Activated B cell treated with CpG ODN at 0.5 μM for 24 hours (primary cell): ENCODE data around the gene TSHZ2. TPM values are rescaled to one million over a fixed set of nuclear protein-coding genes. Genes with fewer than 3 reads are reported as not detected.
"Not testable (repeated sequence)": the region's sequence is repeated elsewhere in the genome, so short reads cannot be mapped to it uniquely, and the experiment has no call there.

Experiments
- ATAC-seq: fragments of 200-7000 bp; cut with Tn5 transposase; one replicate; pipeline ENCODE4 v1.10.0; 2021; ENCODE audit warnings: low read depth, mild to moderate bottlenecking, moderate library complexity
- CTCF ChIA-PET: fragments of 350-600 bp; sonication (Branson Sonifier 250); formaldehyde crosslinking; loops from one replicate; lab custom pipeline; 2021; ENCODE audit warnings: antibody characterized with exemption; lab: Charles Lee
- POLR2A ChIA-PET: fragments of 350-600 bp; sonication (Branson Sonifier 250); formaldehyde crosslinking; loops from one replicate; lab custom pipeline; 2021; ENCODE audit warnings: antibody characterized with exemption; lab: Charles Lee
- DNase-seq: peaks from one replicate; pipeline ENCODE4 v3.0.0; 2022
- H3K27ac Mint-ChIP-seq: one replicate; pipeline ENCODE4 v1.8.0; 2020; ENCODE audit warnings: mixed read lengths
- H3K27me3 Mint-ChIP-seq: one replicate; pipeline ENCODE4 v1.8.0; 2021; ENCODE audit warnings: mixed read lengths
- H3K36me3 Mint-ChIP-seq: one replicate; pipeline ENCODE4 v1.8.0; 2021; ENCODE audit warnings: low read depth, mixed read lengths
- H3K4me1 Mint-ChIP-seq: one replicate; pipeline ENCODE4 v1.8.0; 2021; ENCODE audit warnings: mixed read lengths
- H3K4me3 Mint-ChIP-seq: one replicate; pipeline ENCODE4 v1.8.0; 2020; ENCODE audit warnings: mild to moderate bottlenecking, mixed read lengths
- H3K9me3 Mint-ChIP-seq: one replicate; pipeline ENCODE4 v1.8.0; 2020; ENCODE audit warnings: mixed read lengths
- intact Hi-C: fragments of 100-400 bp; cut with micrococcal nuclease; formaldehyde crosslinking; loops from one replicate; pipeline ENCODE4 v1.15.1; 2024
- total RNA-seq: library from RNA; stranded (reverse); gene quantifications from 2 replicates; pipeline ENCODE4 v1.2.3, GENCODE V29; 2022
- TF ChIP-seq, protein P1 (sequence below): fragments of 200-600 bp; IDR thresholded peaks from one replicate; pipeline ENCODE4 v1.8.0; 2022; ENCODE audit warnings: antibody characterized with exemption, mild to moderate bottlenecking

The TSHZ2 gene
- total RNA-seq, 1 donor from 2014 or later, result 1.7 TPM

DNA sequence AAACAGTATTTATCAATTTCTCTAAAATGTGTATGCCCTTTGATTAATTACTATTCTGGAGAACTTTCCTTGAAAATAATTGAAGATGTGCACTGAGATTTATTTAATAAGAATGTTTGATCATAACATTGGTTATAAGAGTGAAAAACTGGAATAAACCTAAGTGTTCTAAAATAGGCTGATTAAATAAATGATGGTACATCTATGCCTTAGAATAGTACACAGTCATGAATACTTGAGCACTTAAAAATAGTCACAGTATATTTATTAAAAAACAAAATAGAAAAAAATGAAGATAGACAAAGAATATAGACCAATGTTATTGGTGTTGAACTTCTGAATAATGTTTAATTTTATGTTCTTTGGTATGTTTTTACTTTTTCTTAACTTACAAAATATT lies 528.5 kb downstream of the TSHZ2 start:
- intact Hi-C loops, result no loop called here
- DNase-seq (no peak), ATAC-seq (no peak)
- TF ChIP-seq, protein P1, sequence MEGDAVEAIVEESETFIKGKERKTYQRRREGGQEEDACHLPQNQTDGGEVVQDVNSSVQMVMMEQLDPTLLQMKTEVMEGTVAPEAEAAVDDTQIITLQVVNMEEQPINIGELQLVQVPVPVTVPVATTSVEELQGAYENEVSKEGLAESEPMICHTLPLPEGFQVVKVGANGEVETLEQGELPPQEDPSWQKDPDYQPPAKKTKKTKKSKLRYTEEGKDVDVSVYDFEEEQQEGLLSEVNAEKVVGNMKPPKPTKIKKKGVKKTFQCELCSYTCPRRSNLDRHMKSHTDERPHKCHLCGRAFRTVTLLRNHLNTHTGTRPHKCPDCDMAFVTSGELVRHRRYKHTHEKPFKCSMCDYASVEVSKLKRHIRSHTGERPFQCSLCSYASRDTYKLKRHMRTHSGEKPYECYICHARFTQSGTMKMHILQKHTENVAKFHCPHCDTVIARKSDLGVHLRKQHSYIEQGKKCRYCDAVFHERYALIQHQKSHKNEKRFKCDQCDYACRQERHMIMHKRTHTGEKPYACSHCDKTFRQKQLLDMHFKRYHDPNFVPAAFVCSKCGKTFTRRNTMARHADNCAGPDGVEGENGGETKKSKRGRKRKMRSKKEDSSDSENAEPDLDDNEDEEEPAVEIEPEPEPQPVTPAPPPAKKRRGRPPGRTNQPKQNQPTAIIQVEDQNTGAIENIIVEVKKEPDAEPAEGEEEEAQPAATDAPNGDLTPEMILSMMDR, result no peak
- Mint-ChIP-seq H3K36me3 (no peaks in the 10 kb centered on the region), H3K27ac (no peak overlapping the region), H3K4me1 (no peaks in the 10 kb centered on the region), H3K27me3 (peaks cover 5% of the 10 kb centered on the region), H3K4me3 (no peak overlapping the region), H3K9me3 (peaks cover 2% of the 10 kb centered on the region)
- ChIA-PET CTCF (no interaction called here), POLR2A (no interaction called here)

DNA sequence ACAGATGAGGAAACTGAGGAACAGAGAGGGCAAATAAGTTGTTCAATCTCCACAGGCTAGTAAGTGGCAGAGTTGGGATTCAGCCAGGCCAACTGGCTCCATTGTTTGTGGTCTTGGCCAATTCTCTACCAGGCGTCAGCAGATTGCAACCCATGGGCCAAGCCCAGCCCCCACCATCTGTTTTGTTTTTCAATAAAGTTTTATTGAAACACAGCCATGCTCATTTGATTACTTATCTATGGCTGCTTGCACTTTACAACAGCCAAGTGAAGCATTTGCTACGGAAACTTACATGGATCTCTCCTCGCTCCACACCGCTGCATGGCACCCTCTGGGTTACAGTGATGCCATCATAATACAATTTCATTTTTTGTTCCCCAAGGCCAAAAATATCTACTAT lies 530.7 kb downstream of the TSHZ2 start:
- Mint-ChIP-seq H3K9me3 (no peaks in the 10 kb centered on the region), H3K36me3 (no peaks in the 10 kb centered on the region), H3K4me1 (no peaks in the 10 kb centered on the region), H3K4me3 (no peak overlapping the region), H3K27me3 (peaks cover 4% of the 10 kb centered on the region), H3K27ac (no peak overlapping the region)
- ATAC-seq, result no peak
- ChIA-PET POLR2A (no interaction called here), CTCF (no interaction called here)
- intact Hi-C loops, result no loop called here
- TF ChIP-seq, protein P1, result no peak
- no peak for DNase-seq

DNA sequence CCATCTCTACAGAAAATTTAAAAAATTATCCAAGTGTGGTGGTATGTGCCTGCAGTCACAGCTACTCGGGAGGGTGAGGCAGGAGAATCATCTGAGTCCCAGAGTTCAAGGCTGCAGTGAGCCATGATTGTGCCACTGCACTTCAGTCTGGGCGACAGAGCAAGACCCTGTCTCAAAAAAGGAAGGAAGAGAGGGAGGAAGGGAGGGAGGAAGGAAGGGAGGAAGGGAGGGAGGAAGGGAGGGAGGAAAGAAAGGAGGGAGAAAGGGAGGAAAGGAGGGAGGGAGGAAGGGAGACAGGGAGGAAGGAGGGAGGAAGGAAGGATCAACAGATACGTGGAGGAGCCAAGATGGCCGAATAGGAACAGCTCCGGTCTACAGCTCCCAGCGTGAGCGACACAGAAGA lies 531.4 kb downstream of the TSHZ2 start:
- intact Hi-C loops, result no loop called here
- DNase-seq (no peak), ATAC-seq (no peak)
- TF ChIP-seq, protein P1, result no peak
- H3K27me3 Mint-ChIP-seq, result peaks cover 4% of the 10 kb centered on the region
- no peaks in the 10 kb centered on the region for H3K36me3 Mint-ChIP-seq
- no peaks in the 10 kb centered on the region for H3K9me3 Mint-ChIP-seq
- no peaks in the 10 kb centered on the region for H3K4me1 Mint-ChIP-seq
- CTCF ChIA-PET, result no interaction called here
- no peak overlapping the region for H3K27ac Mint-ChIP-seq
- POLR2A ChIA-PET, result no interaction called here
- H3K4me3 Mint-ChIP-seq, result no peak overlapping the region

- POLR2A ChIA-PET, H3K27me3 Mint-ChIP-seq, DNase-seq, H3K36me3 Mint-ChIP-seq, ATAC-seq, intact Hi-C loops, H3K4me3 Mint-ChIP-seq, H3K9me3 Mint-ChIP-seq, CTCF ChIA-PET, H3K27ac Mint-ChIP-seq, H3K4me1 Mint-ChIP-seq: not testable (repeated sequence)
Measured at GRCh38 chr20:53504106-53504505, 531.9 kb downstream of the TSHZ2 start.

DNA sequence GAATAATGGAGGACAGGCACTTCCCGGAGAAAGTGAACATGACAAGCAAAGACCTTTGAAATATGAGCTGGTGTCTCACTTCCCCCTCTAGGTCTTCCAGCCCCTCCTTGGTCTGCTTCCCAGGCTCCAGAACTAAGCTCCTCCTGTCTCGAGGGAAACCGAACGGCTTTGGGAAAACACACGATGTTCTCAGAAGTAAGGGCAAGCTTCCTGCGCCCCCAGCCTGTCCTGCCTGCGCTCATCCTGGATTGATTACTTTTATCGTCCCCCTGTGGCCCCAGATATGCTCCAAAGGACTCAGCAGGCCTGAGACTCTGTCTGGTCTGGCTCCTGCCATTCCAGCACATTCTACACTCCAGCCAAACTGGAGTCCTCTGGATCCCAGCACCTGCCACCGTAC lies 538.1 kb downstream of the TSHZ2 start:
- CTCF ChIA-PET, result no interaction called here
- H3K36me3 Mint-ChIP-seq, result no peaks in the 10 kb centered on the region
- no peak for ATAC-seq
- H3K9me3 Mint-ChIP-seq, result no peaks in the 10 kb centered on the region
- TF ChIP-seq, protein P1, result no peak
- DNase-seq, result no peak
- H3K4me1 Mint-ChIP-seq, result no peaks in the 10 kb centered on the region
- no peak overlapping the region for H3K4me3 Mint-ChIP-seq
- intact Hi-C loops, result no loop called here
- POLR2A ChIA-PET, result no interaction called here
- H3K27ac Mint-ChIP-seq, result no peak overlapping the region
- no peaks in the 10 kb centered on the region for H3K27me3 Mint-ChIP-seq

DNA sequence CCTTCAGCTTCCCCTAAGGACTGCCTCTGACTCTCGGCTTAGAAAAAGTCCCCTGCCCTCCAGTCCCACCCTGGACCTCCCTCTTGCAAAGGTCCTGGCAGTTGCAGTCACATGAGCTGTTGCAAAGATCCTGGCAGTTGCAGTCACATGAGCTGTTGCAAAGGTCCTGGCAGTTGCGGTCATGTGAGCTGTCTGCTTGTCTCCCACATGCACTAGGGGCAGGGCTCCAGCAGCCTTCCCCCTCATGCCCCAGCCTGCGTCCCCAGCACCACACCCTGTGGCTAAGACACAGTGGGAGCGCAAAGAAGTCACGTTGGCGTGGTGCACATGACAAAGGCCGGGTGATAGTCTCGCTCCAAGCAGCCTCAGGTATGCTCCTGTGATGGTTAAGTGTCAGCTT lies 538.5 kb downstream of the TSHZ2 start:
- Mint-ChIP-seq H3K27ac (no peak overlapping the region), H3K36me3 (no peaks in the 10 kb centered on the region), H3K27me3 (no peaks in the 10 kb centered on the region), H3K4me3 (no peak overlapping the region), H3K4me1 (no peaks in the 10 kb centered on the region), H3K9me3 (no peaks in the 10 kb centered on the region)
- TF ChIP-seq, protein P1, result no peak
- no peak for ATAC-seq
- CTCF ChIA-PET, result no interaction called here
- intact Hi-C loops, result no loop called here
- POLR2A ChIA-PET, result no interaction called here
- no peak for DNase-seq
